RPMI7951 (cell line): Measurements from ENCODE around the gene SCAF4. TPM values are rescaled to one million over a fixed set of nuclear protein-coding genes. Genes with fewer than 3 reads are reported as not detected.
"Not testable (repeated sequence)": the region's sequence is repeated elsewhere in the genome, so short reads cannot be mapped to it uniquely, and the experiment has no call there.

ENCODE experiments used
- DNase-seq: peaks from one replicate; pipeline ENCODE4 v3.0.0-alpha.2; 2012; ENCODE audit warnings: low read depth
- total RNA-seq: library from RNA; depleted of rRNA; stranded (reverse); fragments of >200 nt; shearing (Covaris generic); gene quantifications from 2 replicates; pipeline ENCODE4 v1.2.3, GENCODE V29; 2014

Gene SCAF4
- total RNA-seq, 1 experiment from 2014 or later, result 4.3 TPM

DNA sequence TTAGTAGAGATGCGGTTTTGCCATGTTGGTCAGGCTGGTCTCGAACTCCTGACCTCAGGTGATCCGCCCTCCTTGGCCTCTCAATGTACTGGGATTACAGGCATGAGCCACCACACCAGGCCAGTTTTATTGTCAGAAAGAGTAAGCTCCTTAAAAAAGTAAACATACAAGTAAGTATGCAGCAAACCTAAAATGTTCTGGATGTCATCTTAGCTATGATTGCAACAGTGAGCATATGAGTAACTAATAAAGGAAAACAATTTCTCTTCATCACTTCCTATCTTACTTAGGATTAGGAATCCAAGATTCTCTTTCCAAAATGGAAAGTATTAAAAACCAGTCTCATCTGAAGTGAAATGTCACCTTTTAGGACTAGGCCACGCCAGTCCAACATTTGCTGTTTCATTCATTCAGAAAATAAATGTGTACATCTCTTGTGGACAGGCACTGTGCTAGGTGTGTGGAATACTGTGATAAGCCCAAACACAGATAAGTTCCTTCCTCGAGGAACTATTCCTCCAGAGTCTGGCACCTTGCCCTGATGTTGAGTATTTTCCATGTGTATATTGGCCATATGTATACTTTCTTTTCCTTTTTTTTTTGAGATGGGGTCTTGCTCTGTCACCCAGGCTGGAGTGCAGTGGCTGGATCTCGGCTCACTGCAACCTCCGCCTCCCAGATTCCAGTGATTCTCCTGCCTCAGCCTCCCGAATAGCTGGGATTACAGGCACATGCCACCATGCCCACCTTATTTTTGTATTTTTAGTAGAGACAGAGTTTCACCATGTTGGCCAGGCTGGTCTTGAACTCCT lies 5.9 kb upstream of the SCAF4 start:
- DNase-seq, result not testable (repeated sequence)

- DNase-seq, result no peak
These were observed 3.6 kb upstream of the SCAF4 start for GRCh38 chr21:31735511-31735992.

- DNase-seq, result no peak
These were observed 1.7 kb upstream of the SCAF4 start for GRCh38 chr21:31733551-31734149.

DNA sequence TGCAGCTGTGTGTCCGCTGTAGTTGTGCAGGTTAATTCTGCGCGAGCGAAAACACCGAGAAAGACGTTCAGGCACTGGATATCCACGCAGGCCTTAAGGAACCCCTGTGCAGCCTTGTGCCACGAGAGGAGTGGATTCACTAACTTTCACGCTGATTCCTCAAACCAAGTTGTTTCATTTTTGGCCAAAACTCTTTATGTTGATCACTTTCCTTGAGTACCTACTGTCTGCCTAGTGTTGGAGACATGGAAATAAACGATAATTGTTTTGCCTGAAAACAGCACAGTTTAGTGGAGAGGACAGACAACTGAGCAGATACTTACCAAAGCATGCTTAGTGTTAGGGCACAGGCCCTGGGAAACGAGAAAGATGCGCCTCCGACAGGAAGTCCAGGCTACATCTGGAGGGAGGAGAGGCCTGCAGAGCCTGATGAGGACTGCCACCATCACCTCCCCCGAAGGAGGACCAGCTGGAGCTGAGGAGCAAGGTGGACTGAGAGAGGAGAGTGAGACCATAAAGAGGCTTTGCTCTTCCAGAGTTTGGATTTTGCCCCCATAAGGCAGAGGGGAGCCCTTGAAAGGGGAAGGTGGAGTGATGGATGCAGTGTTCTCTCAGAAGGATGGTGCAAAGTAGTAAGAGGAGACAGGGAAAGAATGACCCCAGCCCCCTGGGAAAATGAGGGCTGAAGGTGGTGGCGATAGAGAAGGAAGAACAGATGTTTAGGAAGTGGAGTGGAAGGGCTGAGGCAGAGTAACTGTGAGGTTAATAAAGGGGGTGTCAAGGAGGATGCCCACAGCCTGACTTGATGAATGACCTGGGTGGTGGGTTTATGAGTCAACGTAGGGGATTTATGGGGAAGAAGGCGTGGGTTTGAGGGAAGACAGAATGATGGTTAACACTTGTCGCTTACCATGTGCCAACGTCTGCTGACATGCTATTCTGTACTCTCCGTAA lies 956 bp upstream of the SCAF4 start:
- peak; percentile 29 for DNase-seq

DNA sequence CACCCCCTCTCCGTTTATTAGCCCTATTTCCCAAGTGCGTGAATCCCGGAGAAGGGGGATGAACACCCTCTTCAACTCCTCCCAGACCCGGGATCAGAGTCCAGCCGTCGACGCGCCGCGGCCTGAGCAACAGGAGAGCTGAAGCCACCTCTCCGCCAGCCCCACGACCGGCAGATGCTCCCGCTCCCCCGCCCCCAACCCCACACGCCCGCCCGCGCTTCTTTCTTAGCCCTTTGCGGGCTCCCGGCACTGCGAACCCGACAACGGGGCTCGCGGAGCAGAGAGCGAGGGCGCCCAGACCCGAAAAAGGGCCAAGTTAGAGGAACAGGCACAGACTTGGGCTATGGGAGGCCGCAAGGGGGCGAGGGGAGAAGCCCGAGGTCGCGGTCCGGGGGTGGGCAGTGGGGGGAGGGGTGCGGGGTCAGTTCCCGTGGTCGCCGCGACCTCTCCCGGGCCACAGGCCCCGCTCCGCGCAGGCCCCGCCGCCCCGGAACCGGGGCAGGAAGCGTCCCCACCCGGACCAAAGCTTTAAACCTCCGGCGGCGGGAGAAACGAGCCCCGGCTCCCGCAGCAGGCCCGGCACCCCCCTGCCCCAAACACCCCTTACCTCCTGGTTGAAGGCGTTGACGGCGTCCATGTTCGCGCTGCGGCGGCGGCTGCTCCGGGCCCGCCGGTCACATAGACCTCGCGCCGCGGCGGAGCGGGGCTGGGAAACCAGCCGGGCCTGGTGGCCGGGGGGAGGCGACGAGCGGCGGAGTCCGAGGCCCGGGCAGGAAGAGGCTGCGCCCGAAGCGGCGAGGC lies 662 bp downstream of the SCAF4 start:
- DNase-seq, result peak; percentile 30

DNA sequence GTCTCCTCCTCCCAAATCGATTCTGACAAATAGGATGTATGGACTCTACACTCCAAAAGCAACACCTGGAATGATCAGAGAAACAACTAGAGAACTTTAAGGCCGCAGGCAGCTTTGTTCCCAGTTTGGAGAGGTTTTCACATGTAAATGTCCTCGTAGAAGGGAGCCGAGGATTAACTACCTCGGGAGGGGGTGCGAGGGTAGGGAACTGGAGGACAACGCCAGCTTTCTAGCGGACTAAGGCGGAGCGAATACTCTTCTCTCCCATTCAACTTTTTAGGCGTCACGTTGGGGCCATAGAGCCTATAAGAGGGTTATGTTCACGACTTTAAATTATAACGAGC lies 1.2 kb downstream of the SCAF4 start:
- DNase-seq, result no peak

DNA sequence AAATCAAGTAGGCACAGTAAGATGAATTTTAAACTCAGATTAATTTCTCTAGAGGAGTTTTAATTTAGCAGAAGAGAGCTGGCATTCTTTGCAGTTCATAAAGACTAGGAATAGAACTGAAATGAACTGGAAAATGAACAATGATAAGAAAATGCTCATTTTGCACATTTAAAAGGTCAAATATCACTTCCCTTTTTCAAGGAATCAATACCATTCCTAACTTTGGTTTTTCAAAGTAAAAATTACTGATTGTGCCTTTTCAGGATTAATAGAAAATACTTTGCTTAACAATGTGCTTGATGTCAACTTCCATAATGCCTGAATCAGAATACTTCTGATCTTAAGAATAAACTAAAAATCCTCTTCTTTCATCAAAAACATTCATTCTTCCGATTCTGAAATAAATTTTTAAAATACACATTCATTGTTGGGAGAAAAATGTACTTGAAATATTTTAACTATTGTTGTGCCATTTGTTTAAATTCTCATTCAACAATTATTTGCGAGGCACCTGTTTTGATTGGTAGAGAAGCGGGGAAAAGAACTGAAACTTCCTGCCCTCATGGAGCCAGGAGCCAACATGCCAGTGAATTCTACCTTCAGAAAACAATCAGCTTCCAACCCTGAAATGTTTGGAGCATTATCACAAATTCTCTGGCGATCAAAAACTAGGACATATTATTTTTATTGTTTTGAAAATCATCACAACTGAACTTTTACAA lies 2.1 kb downstream of the SCAF4 start:
- no peak for DNase-seq

DNA sequence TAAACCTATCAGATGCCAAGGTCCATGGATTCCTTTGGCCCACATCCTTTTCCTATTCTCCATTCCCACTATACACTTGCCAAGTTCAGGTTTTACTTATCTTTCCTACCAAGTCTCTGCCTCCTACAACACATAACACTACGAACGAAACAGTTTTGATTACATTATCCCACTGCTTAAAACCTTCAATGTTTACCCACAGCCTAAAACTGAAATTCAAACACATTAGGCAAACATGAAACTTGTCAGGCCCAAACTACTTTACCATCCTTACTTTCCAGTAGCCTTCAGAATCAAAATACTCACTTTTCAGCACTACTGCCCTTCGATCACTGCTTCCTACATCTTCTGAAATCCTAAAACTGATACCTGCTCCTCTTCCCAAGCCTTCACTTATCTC lies 3.0 kb downstream of the SCAF4 start:
- DNase-seq, result no peak

- DNase-seq, result no peak
These were observed 3.7 kb downstream of the SCAF4 start for GRCh38 chr21:31728191-31728590.

GRCh38 chr21:31727181-31727580 lies 4.7 kb downstream of the SCAF4 start:
- DNase-seq, result peak; percentile 47

DNA sequence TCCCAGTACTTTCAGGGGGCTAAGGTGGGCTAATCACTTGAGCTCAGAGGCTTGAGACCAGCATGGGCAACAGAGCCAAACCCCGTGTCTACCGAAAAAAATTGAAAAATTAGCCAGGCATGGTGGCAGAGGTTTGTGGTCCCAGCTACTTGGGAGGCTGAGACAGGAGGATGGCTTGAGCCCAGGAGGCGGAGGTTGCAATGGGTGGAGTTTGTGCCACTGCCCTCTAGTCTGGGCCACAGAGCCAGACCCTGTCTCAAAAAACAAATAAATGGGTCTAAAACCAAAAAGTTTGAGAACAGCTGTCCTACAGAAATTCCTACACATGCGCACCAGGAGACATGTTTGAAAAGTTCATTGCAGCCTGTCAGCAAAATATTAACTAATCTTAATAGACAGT lies 5.5 kb downstream of the SCAF4 start:
- DNase-seq, result no peak

DNA sequence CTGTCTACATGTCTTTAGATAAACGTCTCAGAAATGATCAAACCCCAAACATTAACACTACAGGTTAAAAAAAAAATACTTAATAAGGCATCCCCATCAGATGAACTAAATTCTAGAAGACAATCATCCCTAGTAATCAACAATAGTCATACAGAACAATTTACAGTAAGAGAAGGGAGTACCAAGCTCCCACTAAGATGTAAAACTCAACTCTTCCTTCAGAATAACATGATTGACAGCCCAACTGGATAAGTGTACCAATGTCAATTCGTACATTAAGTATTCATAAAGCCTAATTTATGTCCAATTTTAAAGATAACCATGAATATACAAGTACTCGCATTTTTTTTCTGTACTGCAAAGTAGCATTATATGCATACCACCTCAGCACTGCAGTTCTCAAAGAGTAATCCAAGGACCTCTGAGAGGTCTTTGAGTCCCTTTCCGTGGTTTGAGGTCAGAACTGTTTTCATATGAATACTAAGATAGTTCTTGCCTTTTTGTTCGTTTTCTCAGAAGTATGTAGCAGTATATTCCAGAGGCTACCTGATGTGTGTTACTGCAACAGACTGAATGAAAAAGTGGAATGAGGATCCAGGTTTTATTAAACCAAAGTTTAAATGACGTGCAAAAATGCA lies 6.6 kb downstream of the SCAF4 start:
- no peak for DNase-seq

DNA sequence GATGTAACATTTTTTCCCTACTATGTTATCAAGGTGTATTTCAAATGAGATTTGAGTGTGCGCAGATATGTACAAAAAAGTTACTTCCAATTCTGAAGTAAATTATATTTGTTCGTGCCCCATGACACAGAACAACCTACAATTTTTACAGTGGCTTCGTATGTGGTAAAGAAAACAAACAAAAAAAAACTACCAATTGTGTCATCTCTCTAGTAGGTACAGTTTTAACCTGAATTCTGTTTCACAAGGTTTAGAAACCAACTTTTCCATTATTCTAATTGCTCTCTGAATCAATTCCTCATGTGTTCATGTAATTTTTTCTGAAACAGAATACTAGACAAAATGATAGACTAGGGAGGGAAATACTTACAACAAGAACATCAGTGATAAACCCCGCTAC lies 7.4 kb downstream of the SCAF4 start:
- DNase-seq, result no peak

DNA sequence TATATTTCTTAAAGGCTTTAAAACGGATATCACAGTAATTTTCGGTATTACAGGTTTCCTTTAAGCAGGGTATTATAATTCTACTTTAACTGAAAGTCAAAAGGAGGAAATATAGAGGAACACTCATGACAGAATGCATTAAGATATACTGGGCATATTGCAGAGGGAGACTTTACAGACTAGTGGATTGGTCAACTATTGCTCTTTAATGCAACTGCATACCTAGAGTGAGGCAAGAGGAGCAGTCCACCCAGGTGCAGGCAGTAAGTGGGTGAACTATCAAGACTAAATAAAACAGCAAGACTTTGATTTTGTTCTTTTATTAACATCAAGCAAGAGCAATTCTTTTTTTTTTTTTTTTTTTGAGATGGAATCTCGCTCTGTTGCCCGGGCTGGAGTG lies 10.5 kb downstream of the SCAF4 start:
- no peak for DNase-seq

GRCh38 chr21:31720739-31721138 lies 11.2 kb downstream of the SCAF4 start:
- DNase-seq, result no peak

GRCh38 chr21:31720330-31720729 lies 11.6 kb downstream of the SCAF4 start:
- no peak for DNase-seq

- no peak for DNase-seq
These were observed 15.8 kb downstream of the SCAF4 start for GRCh38 chr21:31716106-31716505.

GRCh38 chr21:31714741-31715365 lies 17.1 kb downstream of the SCAF4 start:
- DNase-seq, result no peak

DNA sequence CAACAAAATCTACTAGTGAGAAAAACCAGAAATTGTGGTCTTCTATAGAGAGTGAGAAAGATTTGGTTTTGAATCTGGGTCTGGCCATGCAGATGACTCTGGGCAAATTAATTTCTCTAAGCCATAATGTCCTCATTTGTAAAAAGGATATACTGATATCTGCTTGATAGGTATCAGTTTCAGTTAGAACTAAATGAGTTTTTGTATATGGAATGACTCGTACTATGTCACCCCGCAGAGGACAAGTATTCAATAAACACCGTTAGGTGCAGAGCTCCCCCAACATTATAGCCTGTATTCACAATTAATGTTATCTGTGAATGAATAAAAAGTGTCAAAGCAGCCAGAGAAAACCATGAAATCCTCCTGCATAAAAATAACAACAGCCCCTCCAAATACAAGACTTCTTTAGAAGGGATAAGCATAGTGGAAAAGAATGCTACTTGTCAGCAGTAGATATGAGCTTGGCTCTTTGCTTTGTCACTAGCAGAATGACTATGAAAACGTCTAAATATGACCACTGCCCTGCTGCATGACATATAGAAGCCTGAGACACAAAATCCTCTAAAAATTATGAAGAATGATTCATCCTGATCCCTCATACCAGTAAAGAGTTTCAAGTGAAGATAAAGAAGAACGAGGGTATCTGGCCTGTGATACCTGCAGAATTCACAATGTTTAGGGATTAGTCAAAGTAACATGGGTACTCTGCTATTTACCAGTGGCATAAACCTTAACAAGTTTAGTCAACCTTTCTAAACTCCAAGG lies 17.8 kb downstream of the SCAF4 start:
- DNase-seq, result peak; percentile 3
